SHP77 treated with DMSO at 0.1 percent for 48 hours (cell line): ENCODE measurements around the gene CXCL5.
"Not testable (repeated sequence)": the region's sequence is repeated elsewhere in the genome, so short reads cannot be mapped to it uniquely, and the experiment has no call there.

Source experiments
- DNase-seq: peaks from one replicate; lab custom pipeline; 2025; lab: John Stamatoyannopoulos, UW

The CXCL5 gene

GRCh38 chr4:74015126-74015780 is 16.8 kb upstream of the CXCL5 start:
- no peak for DNase-seq

- no peak for DNase-seq
These were observed 15.9 kb upstream of the CXCL5 start for GRCh38 chr4:74014332-74014731.

DNA sequence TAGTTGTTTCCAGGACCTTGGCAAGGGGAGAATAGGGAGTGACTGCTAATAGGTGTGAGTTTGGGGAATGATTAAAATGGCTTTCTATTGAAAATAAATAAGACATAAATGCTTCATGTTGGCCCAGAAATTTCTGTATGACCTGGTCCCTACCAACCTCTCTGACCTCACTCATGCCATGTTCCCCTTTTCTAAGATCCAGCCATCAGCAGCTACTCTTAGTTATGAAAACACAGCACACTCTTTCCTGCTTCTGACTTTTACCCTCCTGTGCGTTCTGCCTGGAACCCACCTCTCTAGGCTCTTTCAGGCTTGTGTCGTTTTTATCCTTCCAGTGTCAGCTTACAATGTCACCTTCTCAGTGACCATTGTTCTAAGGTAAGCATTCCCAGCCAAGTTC is 14.8 kb upstream of the CXCL5 start:
- DNase-seq = no peak

- DNase-seq = no peak
These were observed 13.7 kb upstream of the CXCL5 start for GRCh38 chr4:74012130-74012529.

DNA sequence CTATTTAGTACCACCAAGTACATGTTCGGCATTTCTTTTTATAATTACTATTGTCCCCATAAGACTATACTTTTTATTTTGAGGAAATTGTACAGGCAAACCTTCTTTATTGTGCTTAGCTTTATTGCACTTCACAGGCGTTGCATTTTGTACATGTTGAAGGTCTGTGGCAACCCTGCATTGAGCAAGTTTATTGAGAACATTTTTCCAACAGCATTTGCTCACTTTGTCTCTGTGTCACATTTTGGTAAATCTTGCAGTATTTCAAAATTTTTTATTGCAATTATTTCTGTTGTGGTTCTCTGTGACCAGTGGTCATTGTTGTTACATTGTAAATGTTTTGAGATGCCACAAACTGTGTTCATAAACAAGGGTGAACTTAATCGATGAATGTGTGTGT is 10.8 kb upstream of the CXCL5 start:
- no peak for DNase-seq

DNA sequence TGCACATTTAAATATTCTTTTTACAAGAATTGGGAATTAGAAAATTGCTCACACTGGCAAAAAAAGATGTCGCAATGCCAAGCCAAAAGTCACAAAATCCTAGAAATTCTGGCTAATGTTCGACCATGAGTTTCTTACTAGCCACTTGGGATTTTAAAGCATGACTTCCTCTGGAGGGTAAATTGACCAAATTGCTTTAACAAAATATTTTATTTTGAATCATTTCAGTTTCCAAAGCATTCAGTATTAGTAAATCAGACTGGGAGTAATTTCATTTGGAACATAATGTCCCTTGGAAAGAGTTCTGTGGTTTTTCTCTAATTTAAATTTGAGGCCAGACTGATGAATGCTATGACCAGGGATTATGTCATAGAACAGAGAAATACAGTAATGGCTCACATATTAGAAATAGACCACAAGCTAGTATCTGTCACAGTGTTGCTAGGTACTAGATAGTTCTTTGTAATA is 7.6 kb upstream of the CXCL5 start:
- DNase-seq = no peak

DNA sequence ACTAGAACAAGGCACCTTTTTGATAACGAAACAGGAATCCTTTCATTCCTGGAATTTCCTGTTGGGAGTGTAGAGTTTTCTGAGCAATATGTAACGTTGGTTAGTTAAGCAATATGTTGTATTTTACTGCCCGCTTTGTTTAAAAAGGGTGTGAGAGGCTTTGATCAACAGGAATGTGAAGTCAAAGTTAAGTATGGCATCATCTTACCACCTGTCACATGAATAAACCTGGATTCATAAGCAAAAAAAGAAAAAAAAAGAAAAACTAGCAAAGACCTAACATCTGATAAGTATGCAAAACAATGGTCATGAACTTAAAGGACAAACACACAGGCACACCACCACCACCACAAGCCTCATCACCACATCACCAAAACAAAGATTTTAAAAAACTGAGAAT is 7.1 kb upstream of the CXCL5 start:
- DNase-seq = no peak

- no peak for DNase-seq
These were observed 6.2 kb upstream of the CXCL5 start for GRCh38 chr4:74004668-74005067.

DNA sequence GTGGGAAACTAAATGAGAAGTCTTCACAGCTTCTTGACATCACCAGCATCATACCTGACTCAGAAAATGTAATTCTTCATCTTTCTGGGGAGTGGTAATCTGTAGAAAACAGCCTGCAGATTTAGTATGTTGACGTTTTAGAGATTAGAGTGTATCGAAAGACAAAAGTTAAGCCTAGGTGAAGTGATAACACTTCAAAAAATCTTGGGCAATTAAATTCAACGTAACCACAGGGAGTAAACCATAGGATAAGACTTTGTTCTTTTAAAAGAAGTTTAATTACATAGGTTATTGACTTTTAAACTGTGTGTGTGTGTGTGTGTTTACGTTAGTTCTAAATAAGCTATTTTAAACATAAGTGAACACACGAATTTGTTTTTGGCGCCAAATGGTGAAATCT is 1.8 kb upstream of the CXCL5 start:
- DNase-seq = no peak

GRCh38 chr4:73992050-73992449 is 6.4 kb downstream of the CXCL5 start:
- DNase-seq = no peak

DNA sequence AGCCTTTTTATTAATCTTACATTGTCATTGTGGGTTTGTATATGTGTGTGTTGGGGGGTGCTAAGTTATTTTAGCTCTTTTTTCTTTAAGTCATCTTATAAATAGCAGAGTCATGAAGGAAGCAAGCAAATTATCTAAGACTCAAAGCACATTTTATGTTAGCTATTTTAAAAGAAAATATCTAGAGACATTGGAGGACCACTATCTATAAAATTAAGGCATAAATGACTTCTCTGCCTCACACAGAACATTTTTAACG is 6.8 kb downstream of the CXCL5 start:
- DNase-seq = no peak

GRCh38 chr4:73990988-73991741 is 7.3 kb downstream of the CXCL5 start:
- no peak for DNase-seq

DNA sequence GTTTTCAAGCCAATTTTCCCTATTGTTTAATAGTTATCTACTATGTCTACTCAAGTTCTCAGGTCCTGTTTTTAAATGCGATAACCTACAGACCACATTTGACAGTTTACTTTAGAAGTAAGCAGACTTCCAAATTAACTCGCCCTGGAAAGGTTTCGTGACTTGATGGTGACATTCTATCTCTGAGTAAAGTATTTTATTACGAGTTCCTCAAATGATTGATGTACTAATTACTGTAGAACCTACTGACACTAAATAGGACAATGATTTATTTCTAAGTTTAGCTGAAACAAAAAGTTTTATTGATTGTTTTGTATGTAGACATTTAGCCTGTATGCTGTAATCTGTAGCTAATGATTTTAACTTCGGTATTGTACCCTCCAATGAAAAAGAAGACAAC is 8.5 kb downstream of the CXCL5 start:
- no peak for DNase-seq

DNA sequence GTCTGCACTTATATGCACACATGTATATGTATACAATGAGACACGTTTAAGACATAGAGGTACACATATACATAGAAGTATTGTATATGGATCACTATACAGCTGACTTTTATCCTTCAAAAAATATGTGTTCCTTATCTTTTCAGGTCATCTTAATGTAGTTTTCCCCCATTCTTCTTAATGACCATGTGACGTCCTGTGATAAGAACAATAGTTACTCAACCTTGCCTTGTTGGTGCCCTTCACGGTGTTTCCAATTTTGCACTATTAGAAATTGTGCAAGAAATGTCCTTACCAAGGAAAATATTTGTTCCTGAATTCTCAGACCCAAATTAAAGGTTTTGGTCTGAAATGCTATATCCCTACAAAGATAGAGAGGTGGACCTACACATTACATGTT is 9.4 kb downstream of the CXCL5 start:
- DNase-seq = no peak

DNA sequence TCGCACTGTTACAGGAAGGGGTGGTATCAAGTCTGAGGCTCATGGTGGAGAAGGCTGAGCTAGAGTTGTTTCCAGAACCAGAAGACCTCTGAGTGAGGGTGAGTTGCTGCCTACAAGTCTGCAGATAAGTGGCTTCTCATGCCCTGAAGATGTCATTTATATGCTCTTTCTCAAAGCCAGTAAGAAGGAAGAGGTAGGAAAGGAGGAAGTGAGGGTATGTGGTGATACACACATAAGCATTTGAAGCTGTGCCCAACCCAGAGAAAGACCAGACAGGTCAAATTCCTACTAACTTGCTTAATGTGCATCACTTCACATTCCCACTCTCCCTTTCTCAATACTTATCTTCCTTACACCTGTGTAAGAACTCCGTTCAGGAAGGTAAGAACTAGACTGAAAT is 10.4 kb downstream of the CXCL5 start, which contains the start of gene PPBP:
Gene PPBP, minus strand, starts transcription at position 130 of the 400 bp plus-strand sequence. Its CDS starts 87 bp downstream, at position 43.
- no peak for DNase-seq

DNA sequence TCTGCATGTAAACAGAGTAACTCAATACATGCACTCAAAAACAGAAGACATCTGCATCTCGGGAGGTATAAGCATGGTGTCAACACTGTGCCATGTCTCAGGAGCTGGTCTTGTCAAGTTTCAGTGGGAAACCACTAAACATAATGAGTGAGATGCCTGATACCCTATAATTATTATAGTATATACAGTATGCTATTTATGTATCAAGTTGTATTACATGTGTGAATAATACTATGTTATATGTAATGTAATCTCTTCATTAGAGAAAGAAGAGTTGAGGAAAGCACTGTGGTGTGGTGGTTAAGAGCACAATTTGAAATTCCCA is 13.0 kb downstream of the CXCL5 start:
- no peak for DNase-seq

DNA sequence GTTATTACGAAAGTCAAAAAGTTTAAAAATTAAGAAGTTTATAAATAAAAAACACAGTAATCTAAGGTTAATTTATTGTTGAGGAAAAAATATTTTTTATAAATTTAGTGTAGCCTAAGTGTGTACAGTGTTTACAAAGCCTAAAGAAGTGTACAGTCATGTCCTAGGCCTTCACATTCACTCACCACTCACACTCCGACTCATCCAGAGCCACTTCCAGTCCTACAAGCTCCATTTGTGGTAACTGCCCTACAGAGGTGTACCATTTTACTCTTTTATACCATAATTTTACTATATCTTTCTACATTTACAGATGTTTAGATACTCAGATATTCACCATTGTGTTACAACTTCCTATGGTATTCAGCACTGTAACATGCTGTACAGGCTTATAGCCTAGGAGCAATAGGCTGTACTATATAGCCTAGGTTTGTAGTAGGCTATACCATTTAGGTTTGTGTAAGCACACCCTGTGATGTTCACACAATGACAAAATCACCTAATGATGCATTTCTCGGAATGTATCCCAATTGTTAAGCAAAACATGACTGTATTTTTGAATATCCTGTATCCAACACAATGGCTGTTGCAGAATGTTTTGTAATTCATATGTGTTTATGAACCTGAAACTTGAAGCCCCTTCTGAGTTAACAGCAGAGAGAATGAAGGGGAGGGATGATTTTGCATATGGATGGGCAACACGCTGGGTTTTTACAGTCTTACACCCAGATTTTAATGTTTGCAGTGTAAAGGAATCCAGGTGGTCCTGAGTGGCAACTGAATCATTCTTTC is 13.5 kb downstream of the CXCL5 start:
- no peak for DNase-seq

GRCh38 chr4:73981175-73981574 is 17.3 kb downstream of the CXCL5 start:
- not testable (repeated sequence) for DNase-seq

DNA sequence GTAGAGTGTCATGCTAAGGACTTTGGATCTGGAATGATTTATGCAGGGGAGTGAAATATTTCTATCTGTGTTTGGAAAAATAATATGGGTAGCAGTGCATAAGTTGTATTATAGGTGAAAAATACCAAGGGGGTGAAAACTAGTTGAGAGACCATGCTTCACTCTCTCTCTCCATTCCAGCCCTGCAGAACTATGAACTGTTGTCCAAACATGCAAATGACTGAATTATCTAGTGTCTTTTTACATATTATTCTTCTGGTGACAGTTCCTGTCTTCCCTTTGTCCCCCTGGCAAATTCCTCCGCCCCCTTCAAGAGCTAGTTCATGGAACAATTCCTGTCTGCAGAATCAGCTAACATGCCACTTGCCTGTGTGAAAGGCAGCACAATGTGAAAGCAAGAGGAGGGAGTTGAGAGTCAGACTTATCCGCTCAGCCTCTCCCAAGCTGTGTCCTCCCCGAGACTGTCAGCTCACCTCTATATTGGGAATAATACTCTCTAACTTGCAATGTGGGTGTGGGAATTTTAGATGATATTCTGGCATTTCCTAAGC is 19.0 kb downstream of the CXCL5 start:
- no peak for DNase-seq

DNA sequence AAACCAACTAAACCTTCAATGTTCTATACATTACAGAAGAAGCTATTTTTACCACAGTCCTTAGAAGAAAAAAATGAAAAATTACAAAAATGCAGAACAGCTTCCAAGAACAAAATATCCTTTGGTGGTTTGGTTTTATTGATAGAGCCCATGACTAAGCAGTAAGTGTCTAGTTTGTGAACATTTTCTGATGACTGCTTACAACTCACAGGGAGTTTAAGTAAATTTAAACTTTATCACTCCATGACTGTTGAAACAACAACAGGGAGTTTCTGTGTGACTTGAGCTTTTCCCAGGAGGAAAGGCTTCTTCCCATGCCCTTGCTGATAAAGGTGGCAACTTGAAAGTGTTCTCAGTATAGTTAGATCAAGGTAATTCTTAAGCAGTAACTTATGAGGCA is 19.6 kb downstream of the CXCL5 start:
- DNase-seq = no peak

DNA sequence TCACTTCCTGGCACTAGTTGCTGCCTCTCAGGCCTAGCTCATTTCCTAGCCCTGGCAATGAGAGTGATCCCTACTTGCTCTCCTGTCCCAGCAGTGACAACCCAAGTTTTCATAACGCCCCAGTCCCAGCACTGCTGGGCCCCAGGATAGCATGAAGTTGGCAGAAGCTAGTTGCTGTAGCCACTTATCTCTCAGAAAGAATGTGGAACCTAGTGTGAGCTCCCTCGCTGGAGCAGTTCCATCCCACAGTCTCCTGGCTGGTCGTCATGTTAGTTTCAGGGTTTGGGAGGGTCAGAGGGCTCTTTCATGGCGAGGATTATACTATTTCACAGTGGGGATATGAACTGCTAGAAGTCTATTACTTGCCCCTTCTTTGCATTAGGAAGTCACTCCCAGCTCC is 21.8 kb downstream of the CXCL5 start:
- DNase-seq = no peak

DNA sequence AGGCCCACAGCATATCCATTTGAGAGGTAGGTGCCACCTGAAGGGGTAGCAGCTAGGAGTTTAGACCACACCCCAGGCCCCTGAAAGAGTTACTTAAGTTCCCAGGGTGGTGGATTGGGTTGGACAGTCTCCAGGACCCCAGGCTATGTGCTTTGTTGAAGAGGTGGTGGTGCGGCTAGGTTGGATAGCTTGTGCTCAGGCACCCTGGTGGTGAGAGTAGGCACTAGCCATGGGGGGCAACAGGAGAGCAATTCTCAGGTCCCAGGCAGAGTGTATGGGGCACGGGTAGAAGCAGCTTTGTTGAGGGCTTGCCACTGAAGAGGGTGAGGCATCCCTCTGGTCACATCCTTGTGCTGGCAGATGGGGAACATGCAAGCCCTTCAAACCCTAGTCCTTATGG is 22.3 kb downstream of the CXCL5 start:
- DNase-seq = no peak

- DNase-seq = no peak
These were observed 24.1 kb downstream of the CXCL5 start for GRCh38 chr4:73974352-73974751.
